SK-N-MC (cell line): ENCODE results near the gene PLEKHA6.

ENCODE experiments used
- DNase-seq: peaks from one replicate; pipeline ENCODE4 v3.0.0-alpha.2; 2011; ENCODE audit warnings: low read depth, low spot score
- H3K27ac ChIP-seq: fragments of 200-600 bp; sonication (generic); 2 replicates; pipeline ENCODE4 v1.5.1; 2016; ENCODE audit warnings: mixed run types
- H3K36me3 ChIP-seq: fragments of 200-600 bp; sonication (generic); 2 replicates; pipeline ENCODE4 v1.6.1; 2017; ENCODE audit warnings: antibody characterized with exemption, low read length, mixed read lengths; ENCODE audit not compliant: insufficient read depth
- H3K4me3 ChIP-seq: fragments of 200-600 bp; sonication (generic); 2 replicates; pipeline ENCODE4 v1.5.1; 2016
- H3K9ac ChIP-seq: fragments of 200-600 bp; sonication (generic); 2 replicates; pipeline ENCODE4 v1.8.0; 2017; ENCODE audit warnings: mixed run types, mixed read lengths; ENCODE audit not compliant: insufficient read length
- H3K9me3 ChIP-seq: fragments of 200-600 bp; sonication (generic); 2 replicates; pipeline ENCODE4 v1.6.1; 2017; ENCODE audit warnings: low read depth, mild to moderate bottlenecking, antibody characterized with exemption, low read length, moderate library complexity, mixed read lengths
- EZH2 ChIP-seq: fragments of 200-600 bp; sonication (generic); IDR thresholded peaks from one replicate; pipeline ENCODE4 v1.6.1; 2017; ENCODE audit warnings: antibody characterized with exemption
- FOXP2 ChIP-seq: optimal IDR thresholded peaks from 2 replicates; pipeline ENCODE3; 2011; ENCODE audit warnings: mild to moderate bottlenecking, moderate library complexity; ENCODE audit not compliant: insufficient read depth; ENCODE audit errors: extremely low read length, control extremely low read depth
- POLR2AphosphoS5 ChIP-seq: IDR thresholded peaks from 2 replicates; pipeline ENCODE4 v1.6.1; 2012; ENCODE audit warnings: mild to moderate bottlenecking, low read depth, low read length, borderline replicate concordance

Gene PLEKHA6

DNA sequence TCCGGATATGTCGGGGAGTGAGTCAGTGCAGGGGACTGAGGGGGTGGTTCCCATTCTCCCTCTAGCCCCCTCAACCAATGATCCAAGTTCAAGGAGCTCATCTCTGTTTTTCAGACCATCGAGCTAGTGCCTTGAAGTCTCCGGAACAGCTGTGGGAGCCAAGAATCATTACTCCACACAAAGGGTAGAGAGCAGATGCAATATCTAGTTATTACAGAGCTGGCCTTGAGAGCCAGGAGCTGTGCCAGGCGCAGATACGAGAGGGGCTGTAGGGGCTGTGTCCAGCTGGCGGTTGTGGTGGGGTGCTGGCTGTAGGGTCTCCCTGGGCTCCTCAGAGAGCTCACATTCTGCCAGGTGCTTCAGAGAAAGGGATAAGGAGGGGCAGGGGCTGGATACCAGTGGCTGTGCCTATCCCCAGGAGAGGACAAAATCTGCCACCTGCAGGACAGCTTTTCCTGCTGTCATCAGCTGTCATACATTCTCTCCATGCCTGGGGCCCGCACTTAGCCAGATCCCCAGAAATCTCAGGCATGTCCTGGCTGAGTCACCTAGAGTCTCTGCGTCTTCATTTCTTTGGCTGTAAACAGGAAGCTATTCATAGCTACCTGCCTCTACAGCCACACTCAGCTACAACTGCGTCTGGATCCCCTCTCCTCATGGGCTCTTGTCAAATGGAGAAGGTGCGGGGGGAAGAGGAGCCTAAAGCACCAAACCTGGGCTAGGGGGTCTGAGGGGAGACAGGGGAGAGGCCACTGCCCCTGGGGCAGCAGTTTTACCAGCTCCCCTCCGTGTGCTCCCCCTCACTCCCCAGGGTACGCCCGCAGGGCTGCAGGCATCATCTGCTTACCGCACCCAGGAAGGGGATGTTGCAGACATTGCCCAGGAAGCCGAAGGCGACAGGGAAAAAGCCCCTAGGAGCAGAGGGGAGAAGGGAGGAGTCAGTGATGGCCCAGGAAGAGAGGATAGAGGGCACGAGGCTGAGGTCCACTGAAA is 161.1 kb downstream of the PLEKHA6 start:
- Histone ChIP-seq H3K27ac (no peak overlapping the region), H3K36me3 (no peaks in the 10 kb centered on the region), H3K4me3 (no peak overlapping the region), H3K9ac (no peak overlapping the region), H3K9me3 (no peaks in the 10 kb centered on the region)
- TF ChIP-seq FOXP2: no peak
- TF ChIP-seq POLR2AphosphoS5: no peak
- TF ChIP-seq EZH2: no peak
- DNase-seq: no peak

DNA sequence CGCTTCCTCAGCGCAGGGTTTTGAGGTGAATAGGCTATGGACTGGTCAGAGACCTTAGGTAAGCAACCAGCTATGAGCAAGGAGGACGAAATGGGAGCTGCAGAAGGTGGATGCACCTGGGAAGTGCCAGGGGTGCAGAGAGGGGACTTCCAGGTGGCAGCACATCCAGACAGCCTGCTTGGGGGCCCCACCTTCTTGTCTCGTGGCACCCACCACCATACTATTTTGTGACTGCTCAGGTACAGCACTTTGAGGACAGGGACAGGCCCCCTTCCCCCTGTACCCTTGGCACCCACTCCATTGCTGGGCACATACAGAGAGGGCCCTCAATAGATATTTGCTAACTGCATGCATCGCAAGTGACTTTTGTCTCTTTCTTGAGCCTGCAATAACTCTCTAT is 162.7 kb downstream of the PLEKHA6 start:
- TF ChIP-seq EZH2 (no peak), FOXP2 (no peak), POLR2AphosphoS5 (no peak)
- no peak overlapping the region for H3K9ac ChIP-seq
- DNase-seq: no peak
- no peaks in the 10 kb centered on the region for H3K36me3 ChIP-seq
- no peak overlapping the region for H3K27ac ChIP-seq
- no peak overlapping the region for H3K4me3 ChIP-seq
- H3K9me3 ChIP-seq: no peaks in the 10 kb centered on the region

DNA sequence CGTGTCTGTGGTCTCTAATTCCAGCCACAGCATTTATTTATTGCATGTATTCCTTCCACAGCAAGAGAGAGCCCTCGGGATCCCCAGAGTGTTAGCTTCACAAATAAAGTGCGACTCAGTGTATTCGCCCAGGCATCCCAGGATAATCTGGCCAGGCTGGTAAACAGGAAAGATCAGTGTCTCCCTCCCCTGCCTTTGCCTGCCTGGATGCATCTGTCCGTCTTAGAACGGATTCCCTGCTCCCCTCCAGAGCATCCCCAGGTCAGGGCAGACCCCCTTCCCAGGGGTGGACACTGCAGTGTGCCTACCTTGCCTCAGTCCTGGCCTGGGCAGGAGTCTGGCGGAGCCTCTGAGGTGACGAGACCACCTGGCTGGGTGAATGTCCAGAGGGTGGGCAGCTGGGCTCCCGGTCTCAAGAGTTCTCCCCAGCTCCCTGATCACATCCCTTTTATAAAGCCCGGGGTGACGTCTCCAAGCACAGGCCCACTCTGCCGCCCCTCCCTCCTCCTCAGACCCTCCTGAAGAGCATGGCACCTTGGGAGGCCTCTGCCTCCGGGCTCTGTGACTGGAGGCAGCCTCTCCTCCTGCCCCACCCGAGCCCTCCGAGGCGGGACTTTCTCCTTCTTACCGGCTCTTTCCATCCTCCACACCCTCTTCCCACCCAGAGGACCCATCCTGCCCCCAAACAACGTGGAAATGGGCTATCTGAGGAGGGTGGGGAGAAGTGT is 163.5 kb downstream of the PLEKHA6 start, which contains the start of gene KISS1:
Gene KISS1 (minus strand): TSS at position 424 of the 728 bp plus-strand sequence. CDS start 3,615 bp downstream, outside the sequence.
- Histone ChIP-seq H3K36me3 (no peaks in the 10 kb centered on the region), H3K9ac (no peak within 1 kb of the TSS), H3K9me3 (no peaks in the 10 kb centered on the region), H3K27ac (no peak within 1 kb of the TSS), H3K4me3 (no peak within 1 kb of the TSS)
- no peak for TF ChIP-seq FOXP2
- no peak for TF ChIP-seq POLR2AphosphoS5
- no peak for TF ChIP-seq EZH2
- DNase-seq: no peak

DNA sequence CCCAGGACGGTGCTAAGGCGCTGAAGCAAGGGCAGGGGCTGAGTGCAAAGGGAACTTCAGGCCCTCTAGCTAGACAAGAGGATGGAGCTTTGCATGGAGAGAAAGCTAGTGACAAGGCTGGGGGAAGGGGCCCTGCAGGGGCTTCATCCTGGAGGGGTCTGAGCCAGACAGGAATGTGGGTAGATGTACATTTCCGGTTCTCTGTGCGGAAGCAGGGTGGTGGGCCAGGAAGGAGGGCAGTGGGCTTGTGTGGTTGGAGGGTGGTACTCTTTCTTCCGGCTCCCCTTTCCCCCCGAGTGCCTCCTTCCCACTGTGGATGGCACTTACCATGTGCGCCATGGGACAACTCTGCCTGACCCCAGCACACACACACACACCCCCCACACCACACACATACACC is 165.0 kb downstream of the PLEKHA6 start:
- TF ChIP-seq EZH2 (no peak), FOXP2 (no peak), POLR2AphosphoS5 (no peak)
- H3K9me3 ChIP-seq: no peaks in the 10 kb centered on the region
- no peak overlapping the region for H3K4me3 ChIP-seq
- H3K36me3 ChIP-seq: no peaks in the 10 kb centered on the region
- no peak overlapping the region for H3K9ac ChIP-seq
- no peak overlapping the region for H3K27ac ChIP-seq
- no peak for DNase-seq

DNA sequence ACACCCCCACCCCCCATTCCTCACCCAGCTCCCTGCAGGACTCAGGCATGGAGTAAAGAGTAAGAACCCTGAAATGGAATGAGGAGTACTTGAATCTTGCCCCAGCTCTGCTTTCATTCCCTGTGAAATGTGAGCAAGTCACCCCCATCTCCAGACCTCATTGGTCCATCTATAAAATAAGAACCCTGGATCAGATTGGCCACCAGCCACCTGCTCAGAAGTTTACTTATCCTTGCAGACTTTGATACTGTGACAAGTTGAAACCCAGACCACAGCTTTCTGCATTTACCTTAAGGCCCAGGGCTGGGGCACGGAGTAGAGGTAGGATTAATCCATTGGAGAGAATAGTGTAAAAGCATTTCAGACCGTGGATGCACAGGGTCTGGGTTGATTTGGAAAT is 165.6 kb downstream of the PLEKHA6 start:
- no peak overlapping the region for H3K9ac ChIP-seq
- H3K9me3 ChIP-seq: no peaks in the 10 kb centered on the region
- H3K4me3 ChIP-seq: no peak overlapping the region

DNA sequence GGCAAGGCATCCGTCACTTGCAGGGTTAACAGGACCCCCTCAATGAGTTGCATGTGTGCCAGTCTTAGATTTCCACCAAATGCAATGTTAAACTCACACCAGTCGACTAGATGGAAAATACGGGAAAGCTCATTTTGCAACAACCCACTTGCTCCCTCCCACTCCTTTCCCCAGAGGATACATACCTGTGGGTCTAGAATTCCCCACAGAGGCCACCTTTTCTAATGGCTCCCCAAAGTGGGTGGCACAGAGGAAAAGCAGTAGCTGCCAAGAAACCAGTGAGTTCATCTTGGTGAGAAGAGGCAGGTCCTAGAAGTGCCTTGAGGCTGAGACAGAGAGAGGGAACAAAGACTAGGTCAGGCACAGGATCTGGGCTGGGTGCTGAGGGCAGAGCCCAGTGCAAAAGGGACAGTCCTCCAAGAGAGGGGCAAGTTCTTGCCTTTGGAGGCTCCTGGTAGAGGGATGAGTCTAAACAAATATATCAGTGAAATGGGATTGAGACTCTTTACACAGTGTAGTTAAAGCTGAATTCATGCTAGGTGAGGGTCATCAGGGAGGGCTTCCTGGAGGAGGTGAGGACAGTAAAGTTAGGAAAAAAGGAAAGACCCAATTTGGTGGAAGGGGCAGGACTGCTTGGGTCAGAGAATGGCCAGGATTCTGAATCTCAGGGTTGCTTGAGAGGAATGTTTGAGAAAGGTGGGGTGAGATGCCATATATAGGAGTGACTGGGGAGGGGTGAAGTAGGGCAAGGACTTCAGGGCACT is 167.0 kb downstream of the PLEKHA6 start:
- no peaks in the 10 kb centered on the region for H3K9me3 ChIP-seq
- no peak overlapping the region for H3K27ac ChIP-seq
- DNase-seq: no peak
- H3K9ac ChIP-seq: no peak overlapping the region
- no peak overlapping the region for H3K4me3 ChIP-seq
- H3K36me3 ChIP-seq: no peaks in the 10 kb centered on the region
- TF ChIP-seq FOXP2 (no peak), EZH2 (no peak), POLR2AphosphoS5 (no peak)

More for the DNA sequence above, 165.6 kb downstream of the PLEKHA6 start:
- no peaks in the 10 kb centered on the region for H3K36me3 ChIP-seq
- no peak for TF ChIP-seq FOXP2
- no peak for TF ChIP-seq POLR2AphosphoS5
- no peak for TF ChIP-seq EZH2
- no peak overlapping the region for H3K27ac ChIP-seq
- no peak for DNase-seq

DNA sequence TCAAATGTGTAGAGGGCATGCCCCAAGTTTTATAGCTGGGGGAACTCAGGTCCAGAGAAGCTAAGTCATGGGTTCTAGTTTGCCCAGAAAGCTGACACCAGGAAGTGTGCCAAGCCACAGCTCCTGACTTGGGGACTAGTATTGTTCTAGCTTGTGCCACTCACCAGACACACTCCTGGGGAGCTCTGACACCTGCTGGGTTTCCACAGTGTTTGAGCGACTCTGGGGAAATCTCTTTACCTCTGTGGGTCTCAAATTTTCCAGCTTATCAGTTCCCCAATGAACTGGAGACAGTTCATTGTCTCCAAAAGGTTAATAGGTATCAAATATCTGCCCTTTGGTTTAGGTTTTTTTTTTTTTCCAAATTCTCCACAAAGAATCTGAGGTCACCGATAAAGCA is 167.7 kb downstream of the PLEKHA6 start:
- H3K4me3 ChIP-seq: no peak overlapping the region
- H3K9ac ChIP-seq: no peak overlapping the region
- DNase-seq: no peak
- no peaks in the 10 kb centered on the region for H3K9me3 ChIP-seq
- no peak overlapping the region for H3K27ac ChIP-seq
- no peaks in the 10 kb centered on the region for H3K36me3 ChIP-seq
- TF ChIP-seq EZH2 (no peak), POLR2AphosphoS5 (no peak), FOXP2 (no peak)

DNA sequence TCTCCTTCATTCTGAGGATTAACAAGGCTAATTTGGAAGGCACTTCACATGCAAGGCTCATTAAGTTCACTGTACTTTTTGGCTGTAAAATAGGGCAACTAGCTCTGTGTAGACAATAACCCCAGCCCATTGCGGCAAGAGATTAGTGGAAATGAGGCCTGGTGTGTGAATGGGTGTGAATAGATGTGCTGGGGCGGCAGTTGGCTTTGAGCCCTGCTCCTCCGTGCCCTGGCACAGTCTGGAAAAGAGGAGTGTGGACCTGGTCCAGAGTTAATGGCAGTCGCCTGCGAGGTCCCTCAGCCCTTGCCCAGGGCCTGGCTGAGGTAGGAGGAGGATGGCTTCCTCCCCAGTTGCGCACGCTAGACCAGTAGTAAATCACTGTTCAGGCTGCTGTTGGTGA is 168.3 kb downstream of the PLEKHA6 start:
- Histone ChIP-seq H3K4me3 (no peak overlapping the region), H3K36me3 (no peaks in the 10 kb centered on the region), H3K27ac (no peak overlapping the region), H3K9ac (no peak overlapping the region), H3K9me3 (no peaks in the 10 kb centered on the region)
- DNase-seq: no peak
- TF ChIP-seq FOXP2 (no peak), POLR2AphosphoS5 (no peak), EZH2 (no peak)
